ENCODE measurements around the gene MAP3K5.

MAP3K5 gene

DNA sequence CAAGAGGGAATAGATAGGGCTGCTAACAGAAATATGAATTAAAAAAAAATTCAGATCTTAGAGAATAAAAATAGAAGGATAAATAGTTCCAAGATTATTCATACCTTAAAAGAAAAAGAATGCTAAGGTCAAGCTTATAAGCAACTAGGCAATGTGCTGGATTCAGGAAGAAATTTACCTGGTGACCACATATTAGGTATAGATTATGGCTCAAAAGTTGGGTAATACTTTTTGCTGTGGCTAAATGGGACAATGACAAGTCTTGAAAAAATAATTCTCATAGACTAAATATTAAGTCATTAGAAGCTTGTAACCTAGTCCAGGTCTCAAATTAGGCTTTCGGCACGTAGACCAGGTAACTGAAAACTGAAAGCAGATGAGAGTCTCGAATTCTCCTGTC, 17.2 kb downstream of the MAP3K5 start:
- H3K4me3 ChIP-seq (ENCODE audit: low read depth in 1 of 2, low read length in 1 of 2) = peak overlapping the region in 1 of 2 experiments; percentile 2
- peak overlapping the region; percentile 79 for H3K27ac ChIP-seq

DNA sequence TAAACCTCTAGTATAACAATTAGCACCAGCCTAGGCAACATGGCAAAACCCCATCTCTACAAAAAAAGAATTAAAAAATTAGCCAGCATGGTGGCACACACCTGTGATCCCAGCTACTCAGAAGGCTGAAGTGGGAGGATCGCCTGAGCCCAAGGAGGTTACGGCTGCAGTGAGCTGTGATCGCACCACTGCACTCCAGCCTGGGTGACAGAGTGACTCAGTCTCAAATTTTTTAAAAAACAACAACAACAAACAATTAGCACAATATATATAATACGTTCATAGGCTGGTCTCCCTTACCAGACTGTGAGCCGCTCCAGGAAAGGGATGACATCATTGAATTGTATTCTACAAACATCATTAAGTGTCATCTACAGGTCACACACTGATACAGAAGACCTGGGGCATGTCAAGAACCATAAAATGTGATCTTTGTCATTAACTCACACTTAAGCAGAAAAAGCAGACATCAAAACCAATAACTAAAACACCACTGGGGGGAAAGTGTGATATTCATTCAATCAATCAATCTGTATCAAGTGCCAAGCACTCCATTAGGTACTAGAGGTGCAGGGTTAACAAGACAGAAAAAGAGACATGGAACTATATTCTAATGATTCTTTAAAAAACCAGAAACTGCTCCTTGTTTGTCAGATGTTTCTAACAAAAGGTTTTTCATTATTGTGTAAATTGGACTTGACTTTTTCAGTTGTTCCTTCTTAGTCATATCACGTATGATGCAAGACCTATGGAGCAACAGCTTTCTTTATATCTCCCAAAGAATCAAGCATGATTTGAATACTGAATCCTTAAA, 17.8 kb downstream of the MAP3K5 start:
- Histone ChIP-seq H3K4me1 (ENCODE audit: control insufficient read depth in 1 of 2, insufficient read depth in 1 of 2, low read depth in 1 of 2, low read length in 1 of 2) (peaks cover 48 to 62% of the 10 kb centered on the region in 2 experiments), H3K27me3 (no peaks in the 10 kb centered on the region), H3K4me3 (ENCODE audit: low read depth in 1 of 2, low read length in 1 of 2) (peak overlapping the region; percentile 2 to 10), H3K27ac (peak overlapping the region; percentile 79), H3K9me3 (no peaks in the 10 kb centered on the region), H3K36me3 (no peaks in the 10 kb centered on the region)
- TF ChIP-seq, protein P1, sequence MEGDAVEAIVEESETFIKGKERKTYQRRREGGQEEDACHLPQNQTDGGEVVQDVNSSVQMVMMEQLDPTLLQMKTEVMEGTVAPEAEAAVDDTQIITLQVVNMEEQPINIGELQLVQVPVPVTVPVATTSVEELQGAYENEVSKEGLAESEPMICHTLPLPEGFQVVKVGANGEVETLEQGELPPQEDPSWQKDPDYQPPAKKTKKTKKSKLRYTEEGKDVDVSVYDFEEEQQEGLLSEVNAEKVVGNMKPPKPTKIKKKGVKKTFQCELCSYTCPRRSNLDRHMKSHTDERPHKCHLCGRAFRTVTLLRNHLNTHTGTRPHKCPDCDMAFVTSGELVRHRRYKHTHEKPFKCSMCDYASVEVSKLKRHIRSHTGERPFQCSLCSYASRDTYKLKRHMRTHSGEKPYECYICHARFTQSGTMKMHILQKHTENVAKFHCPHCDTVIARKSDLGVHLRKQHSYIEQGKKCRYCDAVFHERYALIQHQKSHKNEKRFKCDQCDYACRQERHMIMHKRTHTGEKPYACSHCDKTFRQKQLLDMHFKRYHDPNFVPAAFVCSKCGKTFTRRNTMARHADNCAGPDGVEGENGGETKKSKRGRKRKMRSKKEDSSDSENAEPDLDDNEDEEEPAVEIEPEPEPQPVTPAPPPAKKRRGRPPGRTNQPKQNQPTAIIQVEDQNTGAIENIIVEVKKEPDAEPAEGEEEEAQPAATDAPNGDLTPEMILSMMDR (IDR thresholded peaks at IDR 0.05) = no peak

More for the DNA sequence above, 17.2 kb downstream of the MAP3K5 start:
- H3K4me1 ChIP-seq (ENCODE audit: control insufficient read depth in 1 of 2, insufficient read depth in 1 of 2, low read depth in 1 of 2, low read length in 1 of 2) = peaks cover 48 to 67% of the 10 kb centered on the region in 2 experiments
- no peaks in the 10 kb centered on the region for H3K27me3 ChIP-seq
- H3K9me3 ChIP-seq = no peaks in the 10 kb centered on the region
- TF ChIP-seq, protein P1 (IDR thresholded peaks at IDR 0.05) = no peak
- no peaks in the 10 kb centered on the region for H3K36me3 ChIP-seq

DNA sequence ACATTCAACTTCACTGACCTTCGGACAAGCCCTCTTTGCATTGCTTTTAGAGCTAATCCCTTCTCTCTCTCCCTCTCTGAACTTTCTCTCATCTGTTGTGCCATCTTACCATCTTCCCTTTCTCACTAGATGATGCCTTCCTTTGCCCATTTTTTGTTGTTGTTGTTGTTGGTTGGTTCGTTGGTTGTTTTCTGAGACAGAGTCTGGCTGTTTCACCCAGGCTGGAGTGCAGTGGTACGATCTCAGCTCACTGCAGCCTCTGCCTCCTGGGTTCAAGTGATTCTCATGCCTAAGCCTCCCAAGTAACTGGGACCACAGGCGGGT, 18.8 kb downstream of the MAP3K5 start:
- Histone ChIP-seq H3K36me3 (no peaks in the 10 kb centered on the region), H3K4me1 (ENCODE audit: control insufficient read depth in 1 of 2, insufficient read depth in 1 of 2, low read depth in 1 of 2, low read length in 1 of 2) (peaks cover 53 to 72% of the 10 kb centered on the region in 2 experiments), H3K4me3 (ENCODE audit: low read depth in 1 of 2, low read length in 1 of 2) (no peak overlapping the region), H3K27ac (peak overlapping the region; percentile 79), H3K9me3 (no peaks in the 10 kb centered on the region), H3K27me3 (no peaks in the 10 kb centered on the region)
- TF ChIP-seq, protein P1 (IDR thresholded peaks at IDR 0.05) = no peak

DNA sequence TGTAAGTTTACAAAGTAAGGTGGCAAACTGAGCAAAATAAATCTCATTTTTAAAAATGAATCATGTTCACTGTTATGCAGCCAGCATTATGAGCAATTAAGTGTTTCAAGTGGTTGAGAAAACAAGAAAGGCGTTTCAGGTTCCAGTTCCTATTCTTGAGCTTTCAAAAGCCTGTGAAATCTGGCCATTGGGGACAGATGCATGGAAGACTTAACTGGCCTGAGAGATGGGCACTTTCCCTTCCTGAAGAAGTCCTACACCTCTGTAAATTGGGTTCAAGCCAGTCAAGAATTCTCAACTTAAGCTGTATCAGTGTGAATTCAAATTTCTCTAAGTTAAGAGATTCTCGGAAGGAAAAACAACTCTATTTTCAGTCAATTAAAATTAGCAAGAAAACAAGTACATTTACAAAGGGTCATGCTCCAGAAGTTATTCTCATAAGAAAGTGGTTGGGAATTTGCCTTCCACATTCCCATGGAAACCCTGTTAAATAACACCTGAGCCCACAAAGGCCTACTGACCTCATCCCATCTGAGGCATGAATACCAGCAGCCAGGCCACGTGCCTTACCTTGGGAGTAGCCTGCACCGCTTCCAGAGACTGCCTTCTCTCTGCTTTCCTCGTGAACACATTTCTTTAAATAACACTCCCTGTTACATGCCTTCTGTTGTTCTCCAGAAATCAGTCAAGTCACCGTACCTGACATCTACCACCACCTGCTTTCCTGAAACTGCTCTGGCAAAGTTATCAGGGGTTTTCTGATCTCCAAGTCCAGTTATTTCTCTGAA, 19.4 kb downstream of the MAP3K5 start:
- no peaks in the 10 kb centered on the region for H3K9me3 ChIP-seq

DNA sequence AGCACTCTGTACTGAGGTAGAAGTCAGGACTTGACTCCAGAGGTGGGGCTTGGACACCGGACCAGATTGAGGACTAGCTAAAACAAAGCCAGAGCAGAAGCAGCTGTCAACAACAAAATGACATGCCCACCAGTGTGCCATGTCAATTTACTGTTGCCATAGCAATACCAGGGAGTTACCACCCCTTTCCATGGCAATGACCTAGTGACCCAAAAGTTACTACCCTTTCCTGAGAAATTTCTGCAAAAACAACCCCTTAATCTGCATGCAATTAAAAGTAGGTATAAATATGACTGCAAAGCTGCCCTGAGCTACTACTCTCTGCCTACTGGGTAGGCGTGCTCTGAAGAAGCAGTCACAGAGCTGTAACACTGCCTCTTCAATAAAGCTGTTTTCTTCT, 21.0 kb downstream of the MAP3K5 start:
- no peaks in the 10 kb centered on the region for H3K36me3 ChIP-seq
- no peak overlapping the region for H3K4me3 ChIP-seq (ENCODE audit: low read depth in 1 of 2, low read length in 1 of 2)
- peak overlapping the region; percentile 32 for H3K27ac ChIP-seq
- no peaks in the 10 kb centered on the region for H3K9me3 ChIP-seq
- TF ChIP-seq, protein P1 (IDR thresholded peaks at IDR 0.05) = no peak
- peaks cover 74 to 91% of the 10 kb centered on the region in 2 experiments for H3K4me1 ChIP-seq (ENCODE audit: control insufficient read depth in 1 of 2, insufficient read depth in 1 of 2, low read depth in 1 of 2, low read length in 1 of 2)
- H3K27me3 ChIP-seq = no peaks in the 10 kb centered on the region

More for the DNA sequence above, 19.4 kb downstream of the MAP3K5 start:
- Histone ChIP-seq H3K4me1 (ENCODE audit: control insufficient read depth in 1 of 2, insufficient read depth in 1 of 2, low read depth in 1 of 2, low read length in 1 of 2) (peaks cover 59 to 78% of the 10 kb centered on the region in 2 experiments), H3K27me3 (no peaks in the 10 kb centered on the region), H3K4me3 (ENCODE audit: low read depth in 1 of 2, low read length in 1 of 2) (no peak overlapping the region), H3K36me3 (no peaks in the 10 kb centered on the region), H3K27ac (peak overlapping the region; percentile 79)
- TF ChIP-seq, protein P1 (IDR thresholded peaks at IDR 0.05) = no peak

Measured in neutrophil (primary cell).